ENCODE results near the gene GNAT2.

Gene GNAT2

DNA sequence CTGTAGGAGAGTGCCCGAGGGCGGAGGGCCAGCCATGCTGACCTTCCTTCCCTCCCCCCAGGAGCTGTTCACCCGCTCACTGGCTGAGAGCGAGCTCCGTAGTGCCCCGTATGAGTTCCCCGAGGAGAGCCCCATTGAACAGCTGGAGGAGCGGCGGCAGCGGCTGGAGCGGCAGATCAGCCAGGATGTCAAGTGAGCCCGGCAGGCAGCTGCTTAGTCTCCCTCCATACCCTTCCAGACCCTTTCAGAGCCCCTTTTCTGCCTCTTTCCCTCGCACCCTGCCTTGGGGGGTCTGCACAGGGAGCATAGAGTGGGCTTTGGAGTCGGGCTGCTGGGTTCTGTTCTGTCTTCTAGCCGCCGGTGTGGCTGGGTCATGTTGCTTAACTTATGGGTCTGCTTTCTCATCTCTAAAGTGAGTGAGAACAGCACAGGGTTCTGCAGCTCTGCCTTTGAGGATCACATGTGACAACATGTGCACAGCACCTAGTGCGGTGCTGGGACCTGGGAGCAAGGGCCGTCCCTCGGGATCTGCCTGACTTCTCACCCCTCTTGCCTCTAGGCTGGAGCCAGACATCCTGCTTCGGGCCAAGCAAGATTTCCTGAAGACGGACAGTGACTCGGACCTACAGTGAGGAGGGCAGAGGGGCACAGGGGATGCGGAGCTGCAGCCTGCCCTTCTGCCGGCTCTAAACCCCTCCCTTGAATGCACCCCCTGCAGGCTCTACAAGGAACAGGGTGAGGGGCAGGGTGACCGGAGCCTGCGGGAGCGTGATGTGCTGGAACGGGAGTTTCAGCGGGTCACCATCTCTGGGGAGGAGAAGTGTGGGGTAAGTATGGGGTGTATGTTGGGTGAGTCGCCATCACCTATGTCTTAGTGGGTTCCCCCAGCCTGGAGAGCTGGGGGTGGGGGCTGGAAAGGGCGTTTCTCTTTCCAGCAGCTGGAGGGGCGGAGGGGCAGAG lies 6.5 kb upstream of the GNAT2 start:
- WGBS, 2 experiments (ENCODE audit: insufficient coverage in 2 of 2): 90 to 94% methylated on average over 20 to 27 of the region's 32 CpGs
- Histone ChIP-seq H3K27ac (ENCODE audit: low read depth, low read length, severe bottlenecking) (no peak overlapping the region), H3K9me3 (ENCODE audit: control insufficient read depth, low read length) (no peaks in the 10 kb centered on the region), H3K4me1 (ENCODE audit: control insufficient read depth, insufficient read depth, low read length, poor library complexity, severe bottlenecking) (peaks cover 12% of the 10 kb centered on the region), H3K36me3 (ENCODE audit: control insufficient read depth, insufficient read depth, low read length) (peaks cover 53% of the 10 kb centered on the region), H3K4me3 (ENCODE audit: extremely low read depth, insufficient read depth, low read length, poor library complexity, severe bottlenecking) (no peak overlapping the region)

GRCh38 chr1:109625176-109625575 lies 5.8 kb upstream of the GNAT2 start:
- 90 to 91% methylated on average over 8 to 16 of the region's 16 CpGs for WGBS, 2 experiments (ENCODE audit: insufficient coverage in 2 of 2)
- Histone ChIP-seq H3K9me3 (ENCODE audit: control insufficient read depth, low read length) (no peaks in the 10 kb centered on the region), H3K27ac (ENCODE audit: low read depth, low read length, severe bottlenecking) (no peak overlapping the region), H3K4me3 (ENCODE audit: extremely low read depth, insufficient read depth, low read length, poor library complexity, severe bottlenecking) (no peak overlapping the region), H3K36me3 (ENCODE audit: control insufficient read depth, insufficient read depth, low read length) (peaks cover 49% of the 10 kb centered on the region), H3K4me1 (ENCODE audit: control insufficient read depth, insufficient read depth, low read length, poor library complexity, severe bottlenecking) (peaks cover 12% of the 10 kb centered on the region)

DNA sequence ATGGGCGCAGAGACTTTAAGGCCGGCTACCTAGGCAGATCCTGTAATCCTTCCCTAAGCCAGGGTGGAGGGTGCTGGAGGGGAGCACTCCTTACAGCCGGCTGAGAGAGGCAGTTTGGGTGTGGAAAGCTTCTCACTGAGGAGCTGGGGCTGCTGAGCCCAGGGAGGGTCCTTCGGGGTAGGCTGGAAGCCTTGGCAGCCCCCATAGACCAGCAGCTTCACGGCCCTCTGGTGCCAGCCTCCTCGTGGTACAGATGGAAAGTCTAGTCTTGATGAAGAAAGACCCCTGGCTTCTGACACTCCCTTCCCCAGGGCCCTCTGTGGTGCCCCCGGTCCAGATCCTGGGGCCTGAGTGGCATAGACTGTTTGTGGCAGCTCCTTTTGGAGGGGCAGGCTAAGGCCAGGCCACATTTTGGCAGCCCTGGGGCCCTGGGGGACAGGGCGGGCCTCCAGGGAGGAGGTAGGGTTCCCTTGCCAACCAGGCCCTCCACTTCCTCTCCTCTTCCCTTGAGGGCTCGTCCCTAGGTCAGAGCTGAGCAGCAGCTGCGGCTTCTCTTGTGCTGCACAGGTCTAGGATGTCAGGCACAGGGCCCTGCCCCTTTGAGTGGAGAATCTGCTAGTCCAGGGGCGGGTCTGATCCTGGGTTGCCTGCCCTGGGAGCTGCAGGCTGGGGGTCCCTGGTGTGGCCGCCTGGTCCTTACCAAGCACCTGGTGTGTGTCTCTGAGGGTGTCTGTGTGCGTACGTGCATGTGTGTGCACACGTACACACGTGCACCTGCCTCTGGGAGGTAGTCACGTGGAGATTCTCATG lies 5.0 kb upstream of the GNAT2 start:
- 93 to 94% methylated on average over 13 to 15 of the region's 17 CpGs for WGBS, 2 experiments (ENCODE audit: insufficient coverage in 2 of 2)
- H3K4me3 ChIP-seq (ENCODE audit: extremely low read depth, insufficient read depth, low read length, poor library complexity, severe bottlenecking): no peak overlapping the region
- H3K9me3 ChIP-seq (ENCODE audit: control insufficient read depth, low read length): no peaks in the 10 kb centered on the region
- H3K36me3 ChIP-seq (ENCODE audit: control insufficient read depth, insufficient read depth, low read length): peaks cover 41% of the 10 kb centered on the region
- H3K4me1 ChIP-seq (ENCODE audit: control insufficient read depth, insufficient read depth, low read length, poor library complexity, severe bottlenecking): peaks cover 12% of the 10 kb centered on the region
- H3K27ac ChIP-seq (ENCODE audit: low read depth, low read length, severe bottlenecking): peak overlapping the region; percentile 5

DNA sequence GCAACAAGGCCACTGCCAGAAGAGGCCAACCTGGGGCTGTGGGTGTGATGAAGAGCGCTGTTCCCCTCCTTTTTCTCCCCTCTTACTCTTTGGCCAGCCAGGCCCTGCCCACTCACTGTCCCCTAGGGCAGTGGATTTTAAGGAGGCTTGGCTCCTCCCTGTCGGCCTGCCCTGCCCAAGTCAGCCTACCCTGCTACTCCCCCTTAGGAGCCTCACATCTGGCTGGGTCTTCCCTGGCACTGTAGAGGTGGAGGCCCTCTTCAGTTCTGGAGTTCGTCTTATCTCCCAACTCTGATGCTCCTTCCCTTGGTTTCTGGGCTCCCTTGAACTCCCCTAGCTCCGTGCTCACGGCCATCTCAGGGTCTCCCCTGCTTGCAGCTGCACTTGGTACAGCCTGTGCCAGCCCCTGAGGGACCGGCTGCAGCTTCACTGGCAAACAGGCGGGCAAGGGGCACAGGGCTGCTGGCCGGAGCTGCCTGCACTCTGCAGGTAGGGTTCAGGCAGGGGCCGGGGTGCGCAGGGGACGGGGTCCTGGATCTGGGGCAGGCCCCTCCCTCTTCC lies 4.3 kb upstream of the GNAT2 start:
- 87 to 93% methylated on average over 11 of the region's 11 CpGs for WGBS, 2 experiments (ENCODE audit: insufficient coverage in 2 of 2)

DNA sequence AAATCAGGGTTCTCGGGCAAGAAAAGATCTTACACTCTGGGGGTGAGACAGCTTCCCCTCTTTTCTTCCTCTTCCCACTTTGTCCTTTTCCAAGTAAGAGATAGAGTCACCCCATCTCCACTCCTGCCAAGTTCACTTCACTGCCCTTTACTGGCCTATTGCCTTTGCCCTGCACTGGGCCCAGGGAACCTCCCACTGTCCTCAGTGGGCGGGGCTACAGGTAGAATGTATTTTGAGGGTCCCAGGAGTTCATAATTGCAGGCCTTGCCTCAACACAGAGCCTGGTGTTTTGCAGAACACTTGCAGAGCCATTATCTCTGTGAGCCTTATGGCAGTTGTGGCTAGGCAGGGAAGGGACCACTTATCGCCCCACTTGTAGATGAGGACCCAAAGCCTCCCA lies 3.5 kb upstream of the GNAT2 start:
- no peaks in the 10 kb centered on the region for H3K9me3 ChIP-seq (ENCODE audit: control insufficient read depth, low read length)
- peaks cover 14% of the 10 kb centered on the region for H3K4me1 ChIP-seq (ENCODE audit: control insufficient read depth, insufficient read depth, low read length, poor library complexity, severe bottlenecking)
- WGBS, 2 experiments (ENCODE audit: insufficient coverage in 2 of 2): 80 to 100% methylated on average over 1 to 2 of the region's 3 CpGs
- H3K4me3 ChIP-seq (ENCODE audit: extremely low read depth, insufficient read depth, low read length, poor library complexity, severe bottlenecking): no peak overlapping the region
- H3K27ac ChIP-seq (ENCODE audit: low read depth, low read length, severe bottlenecking): no peak overlapping the region
- peaks cover 26% of the 10 kb centered on the region for H3K36me3 ChIP-seq (ENCODE audit: control insufficient read depth, insufficient read depth, low read length)

More for the DNA sequence above, 4.3 kb upstream of the GNAT2 start:
- no peaks in the 10 kb centered on the region for H3K9me3 ChIP-seq (ENCODE audit: control insufficient read depth, low read length)
- peaks cover 34% of the 10 kb centered on the region for H3K36me3 ChIP-seq (ENCODE audit: control insufficient read depth, insufficient read depth, low read length)
- H3K4me3 ChIP-seq (ENCODE audit: extremely low read depth, insufficient read depth, low read length, poor library complexity, severe bottlenecking): no peak overlapping the region
- H3K4me1 ChIP-seq (ENCODE audit: control insufficient read depth, insufficient read depth, low read length, poor library complexity, severe bottlenecking): peaks cover 14% of the 10 kb centered on the region
- H3K27ac ChIP-seq (ENCODE audit: low read depth, low read length, severe bottlenecking): no peak overlapping the region

DNA sequence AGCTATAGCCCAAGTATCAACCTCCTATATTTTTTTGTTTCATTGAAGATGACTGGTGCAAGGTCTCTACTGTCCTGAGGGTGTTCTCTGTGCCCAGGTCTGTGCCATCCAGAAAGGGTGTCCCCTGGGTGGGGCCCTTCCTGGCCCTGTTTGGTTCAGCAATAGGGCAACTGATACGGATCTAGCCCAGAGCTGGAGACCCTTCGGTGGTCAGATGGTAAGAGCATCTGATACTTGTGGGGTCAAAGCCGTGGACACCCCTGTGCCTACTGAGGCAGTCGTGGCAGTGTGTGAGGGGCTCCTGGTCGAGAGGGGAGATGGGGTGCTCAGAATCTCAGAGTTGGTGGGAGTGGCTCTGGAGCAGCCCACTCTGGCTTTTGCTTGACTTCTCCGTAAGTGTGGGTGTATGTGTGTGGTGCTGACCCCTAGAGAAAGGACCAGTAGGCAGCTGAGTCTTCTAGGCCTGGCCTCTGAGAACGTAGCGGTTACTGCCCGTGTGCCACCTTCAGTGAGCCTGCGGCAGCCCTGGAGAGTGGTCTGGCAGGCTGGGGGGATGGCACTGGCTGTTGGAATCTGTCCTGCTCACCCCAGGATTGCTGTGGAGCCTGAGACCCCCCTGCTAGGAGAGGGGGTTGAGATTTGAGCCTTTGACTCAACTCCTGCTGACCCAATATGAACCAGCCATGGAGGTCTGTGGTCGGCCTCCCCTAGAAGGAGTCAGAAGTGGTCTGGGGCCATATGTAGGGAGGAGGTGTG lies 2.9 kb upstream of the GNAT2 start:
- H3K4me1 ChIP-seq (ENCODE audit: control insufficient read depth, insufficient read depth, low read length, poor library complexity, severe bottlenecking): peaks cover 20% of the 10 kb centered on the region
- H3K4me3 ChIP-seq (ENCODE audit: extremely low read depth, insufficient read depth, low read length, poor library complexity, severe bottlenecking): no peak overlapping the region

DNA sequence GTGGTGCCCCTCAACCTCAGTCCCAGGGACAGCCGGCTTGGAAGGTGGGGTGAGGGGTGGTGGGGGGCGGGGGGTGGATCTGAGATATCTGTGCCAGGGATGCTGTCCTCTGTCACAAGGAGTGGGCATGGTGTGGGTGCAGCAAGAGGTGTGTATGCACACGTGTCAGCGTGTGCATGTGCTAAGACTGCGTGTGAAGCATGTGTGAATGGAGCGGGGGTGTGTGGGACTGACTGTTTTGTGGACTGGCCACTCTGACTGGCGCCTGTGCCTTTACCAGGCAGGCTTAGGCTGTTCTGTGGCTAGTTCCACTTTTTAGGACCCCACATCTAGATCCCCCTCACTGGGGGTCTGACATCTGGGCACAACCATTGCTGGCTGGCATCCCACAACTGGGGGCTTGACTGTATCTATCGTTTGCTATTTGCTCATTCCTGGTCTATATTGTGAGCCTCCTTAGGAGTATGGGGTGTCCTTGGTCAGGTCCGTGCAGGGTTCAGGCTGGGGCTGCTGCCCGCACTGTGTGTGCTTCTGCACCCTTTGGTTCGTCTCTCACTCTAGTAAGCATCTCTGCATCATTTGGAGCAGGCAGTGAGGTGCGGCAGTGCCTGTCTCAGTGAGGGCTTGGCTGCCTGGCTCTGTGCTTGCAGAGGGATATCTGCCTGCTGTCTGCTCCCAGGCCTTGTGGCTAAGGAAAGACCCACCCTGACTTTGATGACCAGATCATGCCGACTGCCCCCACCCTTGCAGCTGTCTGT lies 2.1 kb upstream of the GNAT2 start:
- Histone ChIP-seq H3K27ac (ENCODE audit: low read depth, low read length, severe bottlenecking) (no peak overlapping the region), H3K36me3 (ENCODE audit: control insufficient read depth, insufficient read depth, low read length) (peaks cover 12% of the 10 kb centered on the region), H3K4me3 (ENCODE audit: extremely low read depth, insufficient read depth, low read length, poor library complexity, severe bottlenecking) (peak overlapping the region; percentile 89), H3K9me3 (ENCODE audit: control insufficient read depth, low read length) (no peaks in the 10 kb centered on the region), H3K4me1 (ENCODE audit: control insufficient read depth, insufficient read depth, low read length, poor library complexity, severe bottlenecking) (peaks cover 28% of the 10 kb centered on the region)
- 81 to 85% methylated on average over 9 to 10 of the region's 13 CpGs for WGBS, 2 experiments (ENCODE audit: insufficient coverage in 2 of 2)

More for the DNA sequence above, 2.9 kb upstream of the GNAT2 start:
- WGBS, 2 experiments (ENCODE audit: insufficient coverage in 2 of 2): 95 to 99% methylated on average over 7 to 10 of the region's 11 CpGs
- Histone ChIP-seq H3K36me3 (ENCODE audit: control insufficient read depth, insufficient read depth, low read length) (peaks cover 20% of the 10 kb centered on the region), H3K27ac (ENCODE audit: low read depth, low read length, severe bottlenecking) (no peak overlapping the region), H3K9me3 (ENCODE audit: control insufficient read depth, low read length) (no peaks in the 10 kb centered on the region)

DNA sequence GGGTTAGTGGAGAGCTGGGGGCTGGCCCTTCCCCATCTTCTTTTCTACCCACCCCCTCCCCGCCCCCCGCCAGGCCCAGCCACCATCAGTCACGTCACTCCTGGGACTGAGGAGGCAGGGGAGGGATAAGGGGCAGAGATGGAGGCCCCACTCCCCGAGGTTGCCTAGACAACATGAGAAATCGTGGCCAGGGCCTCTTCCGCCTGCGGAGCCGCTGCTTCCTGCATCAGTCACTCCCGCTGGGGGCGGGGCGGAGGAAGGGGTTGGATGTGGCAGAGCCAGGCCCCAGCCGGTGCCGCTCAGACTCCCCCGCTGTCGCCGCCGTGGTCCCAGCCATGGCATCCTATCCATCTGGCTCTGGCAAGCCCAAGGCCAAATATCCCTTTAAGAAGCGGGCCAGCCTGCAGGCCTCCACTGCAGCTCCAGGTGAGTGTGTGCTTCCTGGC lies 1.4 kb upstream of the GNAT2 start:
- Histone ChIP-seq H3K27ac (ENCODE audit: low read depth, low read length, severe bottlenecking) (peak overlapping the region; percentile 88), H3K9me3 (ENCODE audit: control insufficient read depth, low read length) (no peaks in the 10 kb centered on the region), H3K36me3 (ENCODE audit: control insufficient read depth, insufficient read depth, low read length) (peaks cover 6% of the 10 kb centered on the region), H3K4me1 (ENCODE audit: control insufficient read depth, insufficient read depth, low read length, poor library complexity, severe bottlenecking) (peaks cover 28% of the 10 kb centered on the region), H3K4me3 (ENCODE audit: extremely low read depth, insufficient read depth, low read length, poor library complexity, severe bottlenecking) (peak overlapping the region; percentile 89)
- 1% methylated on average over 8 to 13 of the region's 18 CpGs for WGBS, 2 experiments (ENCODE audit: insufficient coverage in 2 of 2)

- H3K36me3 ChIP-seq (ENCODE audit: control insufficient read depth, insufficient read depth, low read length): peaks cover 3% of the 10 kb centered on the region
- peak overlapping the region; percentile 88 for H3K27ac ChIP-seq (ENCODE audit: low read depth, low read length, severe bottlenecking)
- H3K4me3 ChIP-seq (ENCODE audit: extremely low read depth, insufficient read depth, low read length, poor library complexity, severe bottlenecking): peak overlapping the region; percentile 89
- WGBS, 2 experiments (ENCODE audit: insufficient coverage in 2 of 2): 0% methylated on average over 2 to 6 of the region's 9 CpGs
- H3K4me1 ChIP-seq (ENCODE audit: control insufficient read depth, insufficient read depth, low read length, poor library complexity, severe bottlenecking): peaks cover 24% of the 10 kb centered on the region
- H3K9me3 ChIP-seq (ENCODE audit: control insufficient read depth, low read length): no peaks in the 10 kb centered on the region
These were observed 980 bp upstream of the GNAT2 start for GRCh38 chr1:109620401-109620791.
